LNCaP clone FGC (cell line): Measurements from ENCODE around the gene TTN.

Experiments
- DNase-seq: peaks from one replicate; pipeline ENCODE4 v3.0.0-alpha.2; 2011; ENCODE audit warnings: low read depth
- H3K4me3 ChIP-seq: 2 replicates; pipeline ENCODE4 v1.5.1; 2011; ENCODE audit warnings: mild to moderate bottlenecking, low read depth, low read length, control low read depth
- TF ChIP-seq, protein P1 (sequence below): IDR thresholded peaks from 2 replicates; pipeline ENCODE4 v1.5.1; 2012; ENCODE audit warnings: mild to moderate bottlenecking; ENCODE audit not compliant: control insufficient read depth, insufficient read depth; ENCODE audit errors: extremely low read depth

Gene TTN

GRCh38 chr2:178800510-178800909, 6.7 kb downstream of the TTN start:
- TF ChIP-seq, protein P1, sequence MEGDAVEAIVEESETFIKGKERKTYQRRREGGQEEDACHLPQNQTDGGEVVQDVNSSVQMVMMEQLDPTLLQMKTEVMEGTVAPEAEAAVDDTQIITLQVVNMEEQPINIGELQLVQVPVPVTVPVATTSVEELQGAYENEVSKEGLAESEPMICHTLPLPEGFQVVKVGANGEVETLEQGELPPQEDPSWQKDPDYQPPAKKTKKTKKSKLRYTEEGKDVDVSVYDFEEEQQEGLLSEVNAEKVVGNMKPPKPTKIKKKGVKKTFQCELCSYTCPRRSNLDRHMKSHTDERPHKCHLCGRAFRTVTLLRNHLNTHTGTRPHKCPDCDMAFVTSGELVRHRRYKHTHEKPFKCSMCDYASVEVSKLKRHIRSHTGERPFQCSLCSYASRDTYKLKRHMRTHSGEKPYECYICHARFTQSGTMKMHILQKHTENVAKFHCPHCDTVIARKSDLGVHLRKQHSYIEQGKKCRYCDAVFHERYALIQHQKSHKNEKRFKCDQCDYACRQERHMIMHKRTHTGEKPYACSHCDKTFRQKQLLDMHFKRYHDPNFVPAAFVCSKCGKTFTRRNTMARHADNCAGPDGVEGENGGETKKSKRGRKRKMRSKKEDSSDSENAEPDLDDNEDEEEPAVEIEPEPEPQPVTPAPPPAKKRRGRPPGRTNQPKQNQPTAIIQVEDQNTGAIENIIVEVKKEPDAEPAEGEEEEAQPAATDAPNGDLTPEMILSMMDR, result no peak
- no peak for DNase-seq
- H3K4me3 ChIP-seq, result no peak overlapping the region

- H3K4me3 ChIP-seq, result no peak overlapping the region
- TF ChIP-seq, protein P1, result no peak
- DNase-seq, result no peak
Measured at GRCh38 chr2:178799305-178799704, 7.9 kb downstream of the TTN start.

- DNase-seq, result peak; percentile 47
- TF ChIP-seq, protein P1, result peak; percentile 51
- H3K4me3 ChIP-seq, result no peak overlapping the region
Measured at GRCh38 chr2:178796079-178796677, 11.0 kb downstream of the TTN start.

DNA sequence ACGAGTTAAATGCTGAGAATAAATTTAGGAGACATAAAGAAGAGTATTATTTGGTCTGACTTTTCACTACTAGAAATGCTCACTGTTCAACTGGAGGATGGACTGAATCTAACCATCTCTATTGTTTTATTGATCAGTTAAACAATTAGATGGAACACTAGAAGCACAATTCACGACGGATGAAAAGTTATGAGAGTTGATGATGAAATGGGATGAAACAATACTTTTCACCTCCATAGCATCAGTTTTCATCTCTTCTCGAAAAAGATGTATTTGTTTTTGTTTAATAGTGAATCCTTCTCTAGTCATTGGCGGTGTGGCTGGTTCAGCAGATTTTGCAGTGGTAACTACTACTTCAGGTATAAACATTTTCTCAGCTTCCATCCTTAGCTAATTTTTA, 19.3 kb downstream of the TTN start:
- no peak for DNase-seq
- H3K4me3 ChIP-seq, result no peak overlapping the region
- TF ChIP-seq, protein P1, result no peak

- TF ChIP-seq, protein P1, result no peak
- no peak for DNase-seq
- H3K4me3 ChIP-seq, result no peak overlapping the region
Measured at GRCh38 chr2:178787155-178787554, 20.1 kb downstream of the TTN start.

DNA sequence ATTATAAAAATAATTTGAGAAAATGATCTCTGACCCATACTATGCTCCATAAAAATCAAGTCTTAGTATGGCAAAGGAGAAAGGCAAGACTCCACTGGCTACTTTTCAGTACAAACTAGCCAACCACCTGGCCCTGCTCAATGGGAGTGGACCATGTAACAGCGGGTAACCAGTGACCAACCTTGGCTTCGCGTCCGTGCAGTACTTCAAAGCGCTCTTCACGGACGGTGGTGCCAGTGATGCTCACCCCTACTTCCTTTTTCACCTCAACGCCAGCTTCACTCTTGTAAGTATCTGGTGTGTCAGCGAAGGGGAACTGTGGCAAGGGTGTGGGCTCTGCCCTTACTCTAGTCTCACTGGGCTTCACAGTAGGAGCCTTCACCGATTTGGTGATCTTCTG, 23.3 kb downstream of the TTN start:
- no peak overlapping the region for H3K4me3 ChIP-seq
- TF ChIP-seq, protein P1, result no peak
- DNase-seq, result no peak

GRCh38 chr2:178782236-178782635, 25.0 kb downstream of the TTN start:
- TF ChIP-seq, protein P1, result no peak
- H3K4me3 ChIP-seq, result no peak overlapping the region
- no peak for DNase-seq
